HG02970 (cell line): ENCODE measurements around the gene YY2.
"Not testable (repeated sequence)": the region's sequence is repeated elsewhere in the genome, so short reads cannot be mapped to it uniquely, and the experiment has no call there.

Source experiments
- ATAC-seq: cut with Tn5 transposase; IDR thresholded peaks from one replicate; pipeline ENCODE4 v1.9.1; 2021; ENCODE audit warnings: mild to moderate bottlenecking, moderate library complexity, moderate number of reproducible peaks; ENCODE audit not compliant: unreplicated experiment, low FRiP score

YY2 gene

DNA sequence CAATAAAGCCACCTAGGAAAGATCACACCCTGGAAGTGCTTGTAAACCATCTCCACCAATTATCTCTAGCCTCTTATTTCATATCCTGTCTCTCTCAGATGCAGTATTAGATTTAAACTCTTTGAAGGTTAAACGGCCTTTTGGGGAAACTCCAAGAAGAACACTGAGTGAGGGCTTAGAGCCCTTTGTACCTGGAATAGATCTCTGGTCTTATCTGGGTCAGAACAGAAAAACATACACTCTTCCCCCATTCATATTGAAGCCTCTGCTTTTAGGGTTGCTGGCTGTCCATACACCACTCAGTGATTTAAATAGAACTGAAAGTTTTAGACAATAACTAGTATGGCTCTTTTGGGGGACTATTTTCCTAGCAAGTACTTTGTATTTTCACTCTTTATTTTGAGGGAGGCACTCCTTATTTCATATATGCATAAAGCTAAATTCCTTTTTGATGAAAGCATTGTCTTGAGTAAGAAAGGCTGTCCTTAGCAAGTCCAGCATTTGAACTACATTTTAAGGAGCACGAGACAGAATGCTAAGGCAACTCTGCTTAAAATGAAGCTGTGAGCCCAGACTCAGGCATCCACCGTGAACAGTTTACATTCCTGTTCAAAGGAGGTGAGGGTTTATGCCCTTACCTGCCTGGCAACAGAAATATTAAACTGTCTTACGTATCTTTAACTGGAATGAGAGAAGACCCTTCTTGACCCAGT is 17.4 kb downstream of the YY2 start:
- ATAC-seq, result no peak

DNA sequence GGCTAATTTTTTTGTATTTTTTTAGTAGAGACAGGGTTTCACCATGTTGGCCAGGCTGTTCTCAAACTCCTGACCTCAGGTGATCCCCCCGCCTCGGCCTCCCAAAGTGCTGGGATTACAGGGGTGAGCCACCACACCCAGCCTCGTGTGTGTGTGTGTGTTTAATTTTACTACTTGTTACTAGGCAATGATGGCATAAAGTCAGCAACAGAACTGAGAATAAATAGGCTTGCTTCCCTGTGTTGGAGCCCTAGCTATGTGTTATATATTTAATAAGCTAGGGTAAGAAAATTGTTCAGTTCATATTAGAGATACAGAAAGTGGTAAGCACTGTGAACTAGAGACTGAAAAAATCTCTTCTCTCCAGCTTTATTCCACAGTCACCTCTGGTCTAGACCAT is 18.4 kb downstream of the YY2 start:
- not testable (repeated sequence) for ATAC-seq

DNA sequence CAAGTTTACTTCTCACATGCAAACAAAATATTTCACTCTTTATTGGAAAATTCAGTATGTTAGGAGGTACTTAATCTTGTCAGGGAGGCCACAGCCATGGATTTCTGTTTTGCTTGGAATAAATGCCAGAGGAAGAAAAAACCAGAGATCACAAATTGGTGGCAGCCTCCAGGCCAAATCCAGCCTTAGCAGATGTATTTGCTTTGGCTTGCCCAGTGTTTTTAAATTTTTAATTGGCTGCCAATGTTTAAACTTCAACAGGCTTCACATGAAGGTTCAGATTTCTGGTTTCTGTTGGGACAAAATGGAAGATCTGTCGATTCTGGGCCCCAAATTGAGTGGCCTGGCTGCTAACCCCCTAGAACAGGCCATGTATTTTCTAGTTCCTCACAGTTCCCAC is 19.2 kb downstream of the YY2 start:
- no peak for ATAC-seq

DNA sequence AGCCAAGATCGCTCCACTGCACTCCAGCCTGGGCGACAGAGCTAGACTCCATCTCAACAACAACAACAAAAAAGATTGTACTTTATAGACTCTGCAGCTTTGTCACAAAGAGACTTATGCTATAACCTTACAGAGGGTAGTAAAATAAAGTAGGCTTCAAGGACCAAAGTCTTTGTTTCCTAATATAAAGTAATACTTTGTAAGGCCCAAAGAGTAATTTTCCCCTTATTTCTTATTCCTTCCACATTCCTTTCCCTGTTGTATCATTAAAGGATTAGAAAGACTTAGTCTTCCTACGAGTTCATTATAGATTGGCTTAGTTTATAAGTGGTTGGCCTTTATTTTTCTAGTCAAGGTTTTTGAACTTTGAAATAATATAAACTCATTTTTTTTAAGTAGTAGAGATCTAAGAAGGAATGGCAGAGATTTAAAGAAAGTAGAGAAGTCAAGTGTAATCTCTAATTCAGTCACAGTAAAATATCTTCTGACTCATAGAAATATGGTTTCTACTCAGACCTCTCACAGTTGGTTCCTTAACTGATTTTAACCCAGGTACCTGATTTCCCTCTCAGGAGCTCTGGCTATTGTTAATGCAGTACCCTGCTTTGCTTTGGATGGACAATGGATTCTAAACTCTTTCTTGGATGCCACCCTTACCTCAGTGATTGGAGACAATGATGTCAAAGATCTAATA is 26.2 kb downstream of the YY2 start:
- ATAC-seq, result no peak

GRCh38 chrX:21883258-21883657 is 27.5 kb downstream of the YY2 start:
- ATAC-seq, result no peak

GRCh38 chrX:21885568-21885967 is 29.8 kb downstream of the YY2 start:
- ATAC-seq, result no peak

- ATAC-seq, result no peak
Observed at GRCh38 chrX:21905313-21905712, 49.5 kb downstream of the YY2 start.

- ATAC-seq, result no peak
Observed at GRCh38 chrX:21905953-21906352, 50.2 kb downstream of the YY2 start.

- no peak for ATAC-seq
Observed at GRCh38 chrX:21907260-21907659, 51.5 kb downstream of the YY2 start.
